NCI-H2196 (cell line): ENCODE results near the gene PLVAP.

Experiments
- DNase-seq: peaks from one replicate; lab custom pipeline; 2025; ENCODE audit not compliant: unreplicated experiment; lab: John Stamatoyannopoulos, UW

Gene PLVAP

GRCh38 chr19:17336872-17337674, 40.1 kb downstream of the PLVAP start, which contains the start of gene GTPBP3:
Gene GTPBP3 (plus strand): TSS chr19:17337553. CDS start chr19:17337612, 59 bp downstream.
- DNase-seq: peak; percentile 100

GRCh38 chr19:17335575-17335974, 41.6 kb downstream of the PLVAP start:
- peak; percentile 23 for DNase-seq

- peak; percentile 100 for DNase-seq
These were observed 42.4 kb downstream of the PLVAP start, which contains the start of gene ANO8 for GRCh38 chr19:17334414-17335409. Gene ANO8 (minus strand): TSS chr19:17334855. CDS start chr19:17334670, 185 bp downstream.

GRCh38 chr19:17333611-17334413, 43.3 kb downstream of the PLVAP start:
- DNase-seq: no peak

GRCh38 chr19:17332677-17333581, 44.2 kb downstream of the PLVAP start:
- peak; percentile 85 for DNase-seq

GRCh38 chr19:17332360-17332676, 44.8 kb downstream of the PLVAP start:
- DNase-seq: no peak

- peak; percentile 39 for DNase-seq
These were observed 46.0 kb downstream of the PLVAP start for GRCh38 chr19:17331045-17331558.

- DNase-seq: no peak
These were observed 46.7 kb downstream of the PLVAP start for GRCh38 chr19:17330262-17331044.

GRCh38 chr19:17329366-17330261, 47.5 kb downstream of the PLVAP start:
- DNase-seq: no peak

- no peak for DNase-seq
These were observed 48.4 kb downstream of the PLVAP start for GRCh38 chr19:17328517-17329365.

GRCh38 chr19:17327654-17328516, 49.3 kb downstream of the PLVAP start:
- DNase-seq: no peak

GRCh38 chr19:17327068-17327653, 50.0 kb downstream of the PLVAP start:
- DNase-seq: no peak

- DNase-seq: no peak
These were observed 50.6 kb downstream of the PLVAP start for GRCh38 chr19:17326595-17326966.

- DNase-seq: no peak
These were observed 51.1 kb downstream of the PLVAP start for GRCh38 chr19:17325881-17326594.

GRCh38 chr19:17325133-17325532, 52.0 kb downstream of the PLVAP start:
- DNase-seq: no peak
